ENCODE measurements around the gene PARD3B.
A peak's percentile ranks its signal among the peaks of the same experiment; 100 is the strongest.

The PARD3B gene

DNA sequence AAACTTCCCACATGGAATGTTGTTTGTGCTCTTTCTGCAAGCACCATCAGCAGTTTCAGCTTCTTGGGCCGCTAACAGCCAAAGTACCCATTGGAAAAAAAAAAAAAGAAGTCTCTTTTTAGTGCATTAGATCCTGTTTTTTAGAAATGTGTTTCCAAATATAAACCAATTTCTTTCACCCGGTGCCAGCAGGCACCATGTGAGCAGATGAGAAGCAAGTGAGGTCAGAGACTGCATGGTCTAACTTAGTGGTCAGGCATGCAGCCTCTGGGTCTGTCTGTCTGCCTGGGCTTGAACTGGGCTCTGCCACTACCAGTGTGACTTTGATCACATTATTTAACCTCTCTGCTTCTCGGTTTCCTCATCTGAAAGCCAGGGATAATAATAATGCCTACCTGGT lies 1061.9 kb downstream of the PARD3B start:
- no peak for DNase-seq

GRCh38 chr2:205609113-205609512 lies 1063.8 kb downstream of the PARD3B start:
- no peak for DNase-seq

DNA sequence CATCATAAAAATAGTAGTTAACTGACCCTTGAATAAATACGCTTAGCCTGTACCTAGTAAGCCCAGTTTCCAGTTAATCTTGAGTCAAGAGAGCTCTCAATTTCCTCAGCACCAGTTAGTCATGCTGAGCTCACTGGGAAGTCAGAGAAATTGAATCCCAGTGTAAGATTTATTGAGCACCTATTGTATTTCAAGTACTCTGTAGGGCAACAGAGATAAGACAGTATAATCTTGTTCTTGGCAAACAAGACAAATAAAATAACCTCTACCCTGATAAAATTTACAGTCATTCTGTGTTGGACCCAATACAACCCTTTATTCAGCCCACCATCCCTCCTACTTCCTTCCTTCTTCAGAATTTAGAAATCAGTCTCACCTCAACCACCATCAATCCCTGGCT lies 1065.2 kb downstream of the PARD3B start:
- no peak for DNase-seq

DNA sequence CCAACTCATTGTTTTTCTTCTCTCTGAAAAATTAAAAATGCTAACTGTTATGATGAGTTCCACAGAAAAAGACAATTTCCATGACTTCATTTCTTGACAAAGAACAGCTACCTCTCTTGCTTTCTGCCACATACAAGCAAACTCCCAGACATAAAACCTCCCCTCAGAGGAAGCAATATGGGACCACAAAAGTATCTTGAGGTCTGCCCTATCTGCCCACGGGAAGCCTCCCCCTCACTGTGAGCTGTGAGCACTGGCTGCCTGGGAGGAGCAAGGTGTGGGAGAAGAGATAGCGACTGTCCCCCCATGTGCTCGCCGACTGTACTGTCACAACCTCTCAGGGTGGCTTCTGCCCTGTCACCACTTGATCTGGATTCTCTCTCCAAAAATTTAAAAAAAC lies 1067.4 kb downstream of the PARD3B start:
- DNase-seq: no peak

- DNase-seq: peak; percentile 86
These were observed 1068.8 kb downstream of the PARD3B start for GRCh38 chr2:205613970-205614559.

- DNase-seq: no peak
These were observed 1069.7 kb downstream of the PARD3B start for GRCh38 chr2:205614965-205615364.

DNA sequence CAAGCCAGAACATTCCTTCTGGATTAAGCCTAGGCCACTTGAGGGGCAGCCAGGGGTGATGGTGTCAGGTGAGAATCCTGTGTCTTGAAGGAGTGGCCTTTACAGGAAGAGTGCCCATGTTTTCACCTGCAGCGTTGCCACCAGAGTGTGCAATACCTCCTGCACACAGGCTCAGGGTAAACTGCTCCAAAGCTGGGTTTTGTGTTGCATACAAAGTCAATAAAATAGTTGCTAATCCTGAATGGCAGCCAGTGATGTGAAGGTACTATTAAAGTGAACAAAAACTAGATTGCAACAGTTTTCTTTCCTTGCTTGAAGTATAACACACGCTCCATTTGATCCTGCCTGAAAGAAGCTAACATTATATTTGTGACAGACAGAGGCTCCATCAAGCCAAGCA lies 1072.6 kb downstream of the PARD3B start:
- no peak for DNase-seq

DNA sequence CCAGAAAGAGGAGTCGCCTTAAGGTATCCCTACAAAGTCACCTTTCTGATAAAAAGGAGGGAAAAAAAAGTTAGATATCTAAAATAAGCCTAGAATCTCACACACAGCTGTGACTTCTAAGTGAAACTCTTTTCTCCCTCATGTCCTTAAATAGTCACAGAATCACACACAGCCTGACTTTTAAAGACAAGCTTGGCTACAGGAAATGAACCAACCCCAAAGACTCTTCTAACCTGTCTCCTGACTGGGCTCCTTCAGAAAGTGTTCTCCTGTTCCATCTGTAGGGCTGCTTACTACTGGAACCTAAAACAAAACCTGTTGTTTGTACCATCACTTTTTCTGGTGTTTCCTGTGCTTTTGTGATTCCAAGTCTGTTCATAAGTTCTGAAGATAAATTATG lies 1074.3 kb downstream of the PARD3B start:
- no peak for DNase-seq

DNA sequence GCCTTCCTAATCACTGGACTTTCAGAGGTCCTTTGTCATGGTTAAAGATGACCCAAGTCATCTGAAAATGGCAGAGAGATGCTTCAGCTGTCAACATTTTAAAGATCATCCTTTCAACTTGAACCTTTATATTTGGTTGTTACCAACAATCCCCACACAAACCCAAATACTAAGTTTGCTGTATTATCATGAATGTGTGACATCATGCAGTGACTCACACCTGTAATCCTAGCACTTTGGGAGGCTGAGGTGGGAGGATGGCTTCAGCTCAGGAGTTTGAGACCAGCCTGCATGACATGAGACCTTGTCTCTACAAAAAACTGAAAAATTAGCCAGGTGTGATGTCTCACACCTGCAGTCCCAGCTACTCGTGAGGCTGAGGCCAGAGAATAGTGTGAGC lies 1081.8 kb downstream of the PARD3B start:
- no peak for DNase-seq

DNA sequence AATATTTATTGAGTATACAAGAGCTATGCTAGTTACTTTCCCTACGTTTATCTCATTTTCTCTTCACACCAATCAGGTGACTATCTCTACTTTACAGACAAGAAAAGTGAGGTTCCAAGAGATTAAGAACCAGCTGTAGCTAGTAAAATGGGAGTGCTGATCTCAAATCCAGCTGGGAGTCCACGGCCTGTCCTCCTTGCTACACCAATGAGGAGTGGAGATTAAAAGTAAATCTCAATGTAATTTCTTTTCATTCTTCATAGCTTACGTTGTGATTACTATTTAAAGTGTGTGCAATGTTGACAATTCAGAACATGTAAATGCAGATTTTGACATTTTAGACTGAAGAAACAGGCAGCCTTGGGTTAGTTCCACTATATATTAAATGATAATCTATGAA lies 1083.1 kb downstream of the PARD3B start:
- DNase-seq: no peak

GRCh38 chr2:205629091-205629776 lies 1084.0 kb downstream of the PARD3B start:
- DNase-seq: peak; percentile 85

- DNase-seq: no peak
These were observed 1088.7 kb downstream of the PARD3B start for GRCh38 chr2:205633994-205634393.

DNA sequence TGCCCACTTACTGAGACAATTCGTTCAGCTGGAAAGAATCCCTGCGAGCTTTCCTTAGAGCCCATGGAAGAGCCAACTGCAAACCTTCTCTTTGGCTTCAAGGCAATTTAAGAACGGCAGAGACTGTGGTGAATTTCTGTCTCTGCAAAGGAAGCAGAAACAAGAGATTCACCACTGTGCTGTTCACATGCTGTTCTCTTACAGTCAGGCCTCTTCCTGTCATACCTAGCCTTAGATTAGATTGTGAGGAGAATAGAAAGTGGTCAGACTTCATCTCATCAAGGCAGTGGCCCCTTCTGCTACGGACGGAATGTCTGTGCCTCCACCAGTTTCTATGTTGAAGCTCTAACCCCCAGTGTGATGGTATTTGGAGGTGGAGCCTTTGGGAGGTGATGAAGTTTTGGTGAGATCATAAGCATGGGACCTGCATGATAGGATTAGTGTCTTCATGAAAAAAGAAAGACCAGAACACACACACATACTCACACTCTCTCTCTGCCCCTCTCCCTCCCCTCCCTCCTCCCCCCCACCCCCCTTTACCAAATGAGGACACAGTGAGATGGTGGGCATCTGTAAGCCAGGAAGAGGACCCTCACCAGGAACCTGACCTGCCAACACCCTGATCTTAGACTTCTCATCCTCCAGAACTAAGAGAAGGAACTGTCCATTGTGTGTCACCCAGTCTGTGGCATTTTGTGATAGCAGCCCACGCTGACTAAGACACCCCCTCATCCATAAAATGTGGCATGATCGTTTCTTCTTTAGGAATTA lies 1091.5 kb downstream of the PARD3B start:
- DNase-seq: no peak

GRCh38 chr2:205637320-205637602 lies 1092.0 kb downstream of the PARD3B start:
- no peak for DNase-seq

DNA sequence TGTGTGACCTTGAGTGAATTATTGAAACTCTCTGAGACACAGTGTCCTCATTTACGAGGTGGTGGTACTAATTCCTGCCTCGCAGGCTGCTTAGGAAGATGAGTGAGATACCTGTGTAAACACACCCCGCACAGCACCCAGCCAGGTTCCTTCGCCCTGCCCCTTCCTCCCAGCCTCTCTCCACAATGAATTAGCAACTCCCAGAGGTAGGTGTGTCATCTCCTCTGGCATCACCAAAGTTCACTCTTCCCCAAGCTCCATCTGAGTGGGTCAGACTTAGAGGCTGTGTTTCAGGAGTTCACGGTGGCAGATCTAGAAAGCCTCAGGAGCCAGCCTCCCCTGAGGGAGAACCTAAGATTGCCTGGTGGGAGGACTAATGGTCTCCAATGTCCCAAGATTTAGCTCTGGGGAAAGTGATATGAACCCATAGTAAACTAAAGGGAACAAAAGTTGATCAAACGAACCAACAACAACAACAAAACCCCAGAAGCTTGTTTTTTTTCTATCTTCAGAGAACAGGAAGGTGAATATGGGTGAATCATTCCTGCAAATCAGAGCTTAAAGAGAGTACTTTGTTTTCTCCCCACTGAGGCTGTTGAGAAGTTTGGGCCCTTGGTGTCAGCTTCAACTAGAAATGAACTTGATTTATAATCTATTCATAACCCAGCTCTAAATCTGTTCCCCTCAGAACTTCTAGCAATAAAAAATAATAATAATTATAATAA lies 1092.7 kb downstream of the PARD3B start:
- no peak for DNase-seq

GRCh38 chr2:205640716-205641115 lies 1095.4 kb downstream of the PARD3B start:
- DNase-seq: no peak

GRCh38 chr2:205642599-205643356 lies 1097.5 kb downstream of the PARD3B start:
- peak; percentile 88 for DNase-seq

GRCh38 chr2:205643391-205643885 lies 1098.2 kb downstream of the PARD3B start:
- DNase-seq: no peak

DNA sequence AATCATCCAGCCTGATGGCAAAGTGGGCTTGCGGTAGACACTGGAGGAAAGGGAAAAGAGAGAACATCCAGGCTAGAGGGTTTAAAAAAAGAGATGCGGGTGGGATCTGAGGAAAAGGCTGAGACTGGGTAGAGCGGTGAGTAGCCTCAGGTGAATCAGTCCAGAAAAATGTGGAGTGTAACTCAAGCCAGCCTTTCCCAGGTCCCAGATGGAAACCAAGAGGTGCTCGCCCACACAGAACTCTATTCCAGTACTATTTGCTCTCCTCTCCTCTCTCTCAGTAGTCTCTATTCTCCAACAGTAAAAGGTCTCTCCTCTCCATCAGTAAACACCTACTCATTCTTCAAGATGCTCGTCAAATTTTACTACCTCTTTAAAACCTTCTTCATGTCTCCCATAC lies 1098.7 kb downstream of the PARD3B start:
- DNase-seq: no peak

DNA sequence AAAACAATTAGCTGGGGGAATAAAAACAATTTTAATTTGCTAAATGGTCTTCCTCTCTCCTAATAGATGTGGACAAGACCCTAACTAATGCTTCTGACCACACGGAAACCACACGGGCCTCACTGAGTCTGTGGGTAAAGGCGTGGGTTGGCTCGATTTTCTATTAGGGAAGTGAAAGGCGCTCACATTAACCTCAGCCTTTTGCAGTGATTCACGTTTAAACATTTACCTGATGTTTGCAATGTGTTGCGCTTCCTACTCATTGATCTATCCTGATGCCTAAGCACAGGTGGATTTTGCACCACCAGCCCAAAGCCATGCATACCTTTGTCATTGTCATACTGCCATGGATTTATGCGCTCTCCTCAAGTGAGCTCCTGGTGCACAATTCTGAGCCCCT lies 1101.4 kb downstream of the PARD3B start:
- no peak for DNase-seq

DNA sequence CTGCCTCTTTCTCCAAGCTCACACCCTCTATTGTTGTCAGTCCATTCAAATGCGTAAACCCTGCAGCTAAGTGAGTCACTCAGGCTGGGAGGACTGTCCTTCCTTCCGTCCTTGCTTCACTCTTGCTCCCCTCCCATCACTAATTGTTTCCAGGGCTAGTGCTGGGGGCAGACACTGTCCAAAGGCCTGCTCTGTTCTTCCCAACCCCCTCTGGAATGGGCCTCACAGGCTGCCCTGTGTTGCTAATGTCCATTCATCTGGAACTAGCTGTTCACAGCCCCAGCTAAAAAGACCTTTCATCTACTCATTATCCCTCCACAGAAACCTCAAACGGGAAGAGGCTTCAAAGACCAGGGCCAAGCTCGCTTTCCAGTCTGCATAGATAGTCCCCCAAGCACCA lies 1105.2 kb downstream of the PARD3B start:
- no peak for DNase-seq

DNA sequence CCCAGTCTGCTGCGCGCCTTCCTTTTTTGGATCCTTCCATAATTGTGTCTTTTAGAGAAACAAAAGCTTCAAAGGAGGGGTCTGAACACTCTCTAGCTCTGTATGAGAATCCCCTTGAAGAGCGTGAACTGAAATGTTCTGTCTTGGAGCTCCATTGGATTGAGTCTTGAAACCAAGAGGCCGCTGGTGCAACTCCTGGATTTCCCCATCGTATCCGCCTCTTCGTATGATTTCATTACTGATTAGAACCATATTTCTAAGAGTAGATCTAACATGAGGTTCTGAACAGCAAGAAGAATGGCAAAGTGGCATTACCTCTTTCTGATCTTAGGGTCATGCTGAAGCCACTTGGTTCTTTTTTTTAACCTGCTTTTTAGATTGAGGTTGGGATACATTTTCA lies 1105.7 kb downstream of the PARD3B start:
- DNase-seq: no peak

GRCh38 chr2:205651719-205652118 lies 1106.4 kb downstream of the PARD3B start:
- DNase-seq: no peak
